ENCODE data around the gene CTIF. TPM values are rescaled to one million over a fixed set of nuclear protein-coding genes. Genes with fewer than 3 reads are reported as not detected.
A peak's percentile ranks its signal among the peaks of the same experiment; 100 is the strongest.

Gene CTIF
- total and polyA plus RNA-seq, 2 experiments from 2014 or later = 8.6 to 14.4 TPM

DNA sequence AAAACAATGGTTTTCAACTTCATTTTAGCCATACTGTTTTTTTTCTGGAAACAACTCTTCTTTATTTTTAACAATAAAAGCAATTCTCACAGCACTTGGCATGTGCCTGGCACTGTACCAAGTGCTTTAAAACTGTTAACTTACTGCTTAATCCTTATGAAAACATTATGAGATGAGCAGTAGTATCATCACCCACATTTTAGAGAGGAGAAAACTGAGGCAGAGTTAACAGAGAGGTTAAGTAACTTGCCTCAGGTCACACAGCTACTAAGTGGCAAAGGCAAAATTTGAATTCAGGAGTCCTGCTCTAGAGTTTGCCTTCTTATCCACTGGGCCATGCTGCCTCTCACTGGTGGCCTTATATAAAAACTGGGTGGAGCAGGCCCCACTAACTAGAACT lies 23.2 kb downstream of the CTIF start:
- Mint-ChIP-seq H3K27me3 (ENCODE audit: insufficient read depth, low read depth, poor library complexity) (no peaks in the 10 kb centered on the region), H3K27ac (no peak overlapping the region), H3K4me3 (no peak overlapping the region), H3K9me3 (no peaks in the 10 kb centered on the region), H3K4me1 (peaks cover 29% of the 10 kb centered on the region), H3K36me3 (ENCODE audit: low read depth) (no peaks in the 10 kb centered on the region)
- H3K27ac ChIP-seq (ENCODE audit: low read depth) = no peak overlapping the region
- H3K36me3 ChIP-seq (ENCODE audit: insufficient read depth) = no peaks in the 10 kb centered on the region
- DNase-seq (ENCODE audit: low spot score) = no peak
- no peaks in the 10 kb centered on the region for H3K9me2 ChIP-seq (ENCODE audit: insufficient read depth)
- H4K20me1 ChIP-seq (replicated peaks; ENCODE audit: insufficient read depth) = peaks cover 19% of the 10 kb centered on the region
- H3K4me2 ChIP-seq = no peak overlapping the region
- no peak for ATAC-seq
- no peaks in the 10 kb centered on the region for H3F3A ChIP-seq (replicated peaks; ENCODE audit: low read depth)
- H3K4me3 ChIP-seq = no peak overlapping the region
- no peaks in the 10 kb centered on the region for H3K27me3 ChIP-seq (ENCODE audit: insufficient read depth)
- TF ChIP-seq JUNB (IDR thresholded peaks at IDR 0.05; ENCODE audit: unreplicated experiment) = no peak
- TF ChIP-seq, protein P1, sequence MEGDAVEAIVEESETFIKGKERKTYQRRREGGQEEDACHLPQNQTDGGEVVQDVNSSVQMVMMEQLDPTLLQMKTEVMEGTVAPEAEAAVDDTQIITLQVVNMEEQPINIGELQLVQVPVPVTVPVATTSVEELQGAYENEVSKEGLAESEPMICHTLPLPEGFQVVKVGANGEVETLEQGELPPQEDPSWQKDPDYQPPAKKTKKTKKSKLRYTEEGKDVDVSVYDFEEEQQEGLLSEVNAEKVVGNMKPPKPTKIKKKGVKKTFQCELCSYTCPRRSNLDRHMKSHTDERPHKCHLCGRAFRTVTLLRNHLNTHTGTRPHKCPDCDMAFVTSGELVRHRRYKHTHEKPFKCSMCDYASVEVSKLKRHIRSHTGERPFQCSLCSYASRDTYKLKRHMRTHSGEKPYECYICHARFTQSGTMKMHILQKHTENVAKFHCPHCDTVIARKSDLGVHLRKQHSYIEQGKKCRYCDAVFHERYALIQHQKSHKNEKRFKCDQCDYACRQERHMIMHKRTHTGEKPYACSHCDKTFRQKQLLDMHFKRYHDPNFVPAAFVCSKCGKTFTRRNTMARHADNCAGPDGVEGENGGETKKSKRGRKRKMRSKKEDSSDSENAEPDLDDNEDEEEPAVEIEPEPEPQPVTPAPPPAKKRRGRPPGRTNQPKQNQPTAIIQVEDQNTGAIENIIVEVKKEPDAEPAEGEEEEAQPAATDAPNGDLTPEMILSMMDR (conservative IDR thresholded peaks at IDR 0.05; ENCODE audit: low read depth in 2 of 2) = peak in 1 of 2 experiments; percentile 11; a peak in 1 of 4 replicates
- TF ChIP-seq, protein P2, sequence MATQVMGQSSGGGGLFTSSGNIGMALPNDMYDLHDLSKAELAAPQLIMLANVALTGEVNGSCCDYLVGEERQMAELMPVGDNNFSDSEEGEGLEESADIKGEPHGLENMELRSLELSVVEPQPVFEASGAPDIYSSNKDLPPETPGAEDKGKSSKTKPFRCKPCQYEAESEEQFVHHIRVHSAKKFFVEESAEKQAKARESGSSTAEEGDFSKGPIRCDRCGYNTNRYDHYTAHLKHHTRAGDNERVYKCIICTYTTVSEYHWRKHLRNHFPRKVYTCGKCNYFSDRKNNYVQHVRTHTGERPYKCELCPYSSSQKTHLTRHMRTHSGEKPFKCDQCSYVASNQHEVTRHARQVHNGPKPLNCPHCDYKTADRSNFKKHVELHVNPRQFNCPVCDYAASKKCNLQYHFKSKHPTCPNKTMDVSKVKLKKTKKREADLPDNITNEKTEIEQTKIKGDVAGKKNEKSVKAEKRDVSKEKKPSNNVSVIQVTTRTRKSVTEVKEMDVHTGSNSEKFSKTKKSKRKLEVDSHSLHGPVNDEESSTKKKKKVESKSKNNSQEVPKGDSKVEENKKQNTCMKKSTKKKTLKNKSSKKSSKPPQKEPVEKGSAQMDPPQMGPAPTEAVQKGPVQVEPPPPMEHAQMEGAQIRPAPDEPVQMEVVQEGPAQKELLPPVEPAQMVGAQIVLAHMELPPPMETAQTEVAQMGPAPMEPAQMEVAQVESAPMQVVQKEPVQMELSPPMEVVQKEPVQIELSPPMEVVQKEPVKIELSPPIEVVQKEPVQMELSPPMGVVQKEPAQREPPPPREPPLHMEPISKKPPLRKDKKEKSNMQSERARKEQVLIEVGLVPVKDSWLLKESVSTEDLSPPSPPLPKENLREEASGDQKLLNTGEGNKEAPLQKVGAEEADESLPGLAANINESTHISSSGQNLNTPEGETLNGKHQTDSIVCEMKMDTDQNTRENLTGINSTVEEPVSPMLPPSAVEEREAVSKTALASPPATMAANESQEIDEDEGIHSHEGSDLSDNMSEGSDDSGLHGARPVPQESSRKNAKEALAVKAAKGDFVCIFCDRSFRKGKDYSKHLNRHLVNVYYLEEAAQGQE (IDR thresholded peaks at IDR 0.05; ENCODE audit: unreplicated experiment) = no peak
- no peak for TF ChIP-seq POLR2AphosphoS5 (IDR thresholded peaks at IDR 0.05; ENCODE audit: low read depth)
- TF ChIP-seq STAT1 (IDR thresholded peaks at IDR 0.05; ENCODE audit: unreplicated experiment) = no peak
- TF ChIP-seq, protein P3, sequence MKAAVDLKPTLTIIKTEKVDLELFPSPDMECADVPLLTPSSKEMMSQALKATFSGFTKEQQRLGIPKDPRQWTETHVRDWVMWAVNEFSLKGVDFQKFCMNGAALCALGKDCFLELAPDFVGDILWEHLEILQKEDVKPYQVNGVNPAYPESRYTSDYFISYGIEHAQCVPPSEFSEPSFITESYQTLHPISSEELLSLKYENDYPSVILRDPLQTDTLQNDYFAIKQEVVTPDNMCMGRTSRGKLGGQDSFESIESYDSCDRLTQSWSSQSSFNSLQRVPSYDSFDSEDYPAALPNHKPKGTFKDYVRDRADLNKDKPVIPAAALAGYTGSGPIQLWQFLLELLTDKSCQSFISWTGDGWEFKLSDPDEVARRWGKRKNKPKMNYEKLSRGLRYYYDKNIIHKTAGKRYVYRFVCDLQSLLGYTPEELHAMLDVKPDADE (IDR thresholded peaks at IDR 0.05) = no peak
- peaks cover 39% of the 10 kb centered on the region for H3K79me2 ChIP-seq (replicated peaks; ENCODE audit: insufficient read depth)
- H3K4me1 ChIP-seq (ENCODE audit: insufficient read depth) = peaks cover 5% of the 10 kb centered on the region
- no peak overlapping the region for H2AFZ ChIP-seq

DNA sequence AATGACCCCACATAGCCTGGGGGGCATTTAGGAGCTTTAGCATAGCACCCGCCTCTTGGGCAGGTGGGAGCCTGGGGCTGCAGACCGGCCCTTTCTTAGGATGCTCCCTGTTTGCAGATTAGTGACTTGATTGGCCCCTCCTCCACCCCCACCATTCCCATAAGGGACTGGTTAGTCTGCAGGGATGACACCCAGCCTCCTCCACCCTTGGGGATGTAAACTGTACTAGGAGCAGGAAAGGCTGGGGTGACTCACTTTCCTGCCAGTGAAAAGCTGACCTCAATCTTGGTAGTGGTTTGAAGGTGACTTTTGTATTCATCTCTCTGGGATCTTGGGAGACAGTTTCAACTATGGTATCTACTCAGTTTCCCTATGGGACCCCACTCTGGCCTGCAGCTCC lies 24.2 kb downstream of the CTIF start:
- DNase-seq (ENCODE audit: low spot score) = no peak
- TF ChIP-seq, protein P4, sequence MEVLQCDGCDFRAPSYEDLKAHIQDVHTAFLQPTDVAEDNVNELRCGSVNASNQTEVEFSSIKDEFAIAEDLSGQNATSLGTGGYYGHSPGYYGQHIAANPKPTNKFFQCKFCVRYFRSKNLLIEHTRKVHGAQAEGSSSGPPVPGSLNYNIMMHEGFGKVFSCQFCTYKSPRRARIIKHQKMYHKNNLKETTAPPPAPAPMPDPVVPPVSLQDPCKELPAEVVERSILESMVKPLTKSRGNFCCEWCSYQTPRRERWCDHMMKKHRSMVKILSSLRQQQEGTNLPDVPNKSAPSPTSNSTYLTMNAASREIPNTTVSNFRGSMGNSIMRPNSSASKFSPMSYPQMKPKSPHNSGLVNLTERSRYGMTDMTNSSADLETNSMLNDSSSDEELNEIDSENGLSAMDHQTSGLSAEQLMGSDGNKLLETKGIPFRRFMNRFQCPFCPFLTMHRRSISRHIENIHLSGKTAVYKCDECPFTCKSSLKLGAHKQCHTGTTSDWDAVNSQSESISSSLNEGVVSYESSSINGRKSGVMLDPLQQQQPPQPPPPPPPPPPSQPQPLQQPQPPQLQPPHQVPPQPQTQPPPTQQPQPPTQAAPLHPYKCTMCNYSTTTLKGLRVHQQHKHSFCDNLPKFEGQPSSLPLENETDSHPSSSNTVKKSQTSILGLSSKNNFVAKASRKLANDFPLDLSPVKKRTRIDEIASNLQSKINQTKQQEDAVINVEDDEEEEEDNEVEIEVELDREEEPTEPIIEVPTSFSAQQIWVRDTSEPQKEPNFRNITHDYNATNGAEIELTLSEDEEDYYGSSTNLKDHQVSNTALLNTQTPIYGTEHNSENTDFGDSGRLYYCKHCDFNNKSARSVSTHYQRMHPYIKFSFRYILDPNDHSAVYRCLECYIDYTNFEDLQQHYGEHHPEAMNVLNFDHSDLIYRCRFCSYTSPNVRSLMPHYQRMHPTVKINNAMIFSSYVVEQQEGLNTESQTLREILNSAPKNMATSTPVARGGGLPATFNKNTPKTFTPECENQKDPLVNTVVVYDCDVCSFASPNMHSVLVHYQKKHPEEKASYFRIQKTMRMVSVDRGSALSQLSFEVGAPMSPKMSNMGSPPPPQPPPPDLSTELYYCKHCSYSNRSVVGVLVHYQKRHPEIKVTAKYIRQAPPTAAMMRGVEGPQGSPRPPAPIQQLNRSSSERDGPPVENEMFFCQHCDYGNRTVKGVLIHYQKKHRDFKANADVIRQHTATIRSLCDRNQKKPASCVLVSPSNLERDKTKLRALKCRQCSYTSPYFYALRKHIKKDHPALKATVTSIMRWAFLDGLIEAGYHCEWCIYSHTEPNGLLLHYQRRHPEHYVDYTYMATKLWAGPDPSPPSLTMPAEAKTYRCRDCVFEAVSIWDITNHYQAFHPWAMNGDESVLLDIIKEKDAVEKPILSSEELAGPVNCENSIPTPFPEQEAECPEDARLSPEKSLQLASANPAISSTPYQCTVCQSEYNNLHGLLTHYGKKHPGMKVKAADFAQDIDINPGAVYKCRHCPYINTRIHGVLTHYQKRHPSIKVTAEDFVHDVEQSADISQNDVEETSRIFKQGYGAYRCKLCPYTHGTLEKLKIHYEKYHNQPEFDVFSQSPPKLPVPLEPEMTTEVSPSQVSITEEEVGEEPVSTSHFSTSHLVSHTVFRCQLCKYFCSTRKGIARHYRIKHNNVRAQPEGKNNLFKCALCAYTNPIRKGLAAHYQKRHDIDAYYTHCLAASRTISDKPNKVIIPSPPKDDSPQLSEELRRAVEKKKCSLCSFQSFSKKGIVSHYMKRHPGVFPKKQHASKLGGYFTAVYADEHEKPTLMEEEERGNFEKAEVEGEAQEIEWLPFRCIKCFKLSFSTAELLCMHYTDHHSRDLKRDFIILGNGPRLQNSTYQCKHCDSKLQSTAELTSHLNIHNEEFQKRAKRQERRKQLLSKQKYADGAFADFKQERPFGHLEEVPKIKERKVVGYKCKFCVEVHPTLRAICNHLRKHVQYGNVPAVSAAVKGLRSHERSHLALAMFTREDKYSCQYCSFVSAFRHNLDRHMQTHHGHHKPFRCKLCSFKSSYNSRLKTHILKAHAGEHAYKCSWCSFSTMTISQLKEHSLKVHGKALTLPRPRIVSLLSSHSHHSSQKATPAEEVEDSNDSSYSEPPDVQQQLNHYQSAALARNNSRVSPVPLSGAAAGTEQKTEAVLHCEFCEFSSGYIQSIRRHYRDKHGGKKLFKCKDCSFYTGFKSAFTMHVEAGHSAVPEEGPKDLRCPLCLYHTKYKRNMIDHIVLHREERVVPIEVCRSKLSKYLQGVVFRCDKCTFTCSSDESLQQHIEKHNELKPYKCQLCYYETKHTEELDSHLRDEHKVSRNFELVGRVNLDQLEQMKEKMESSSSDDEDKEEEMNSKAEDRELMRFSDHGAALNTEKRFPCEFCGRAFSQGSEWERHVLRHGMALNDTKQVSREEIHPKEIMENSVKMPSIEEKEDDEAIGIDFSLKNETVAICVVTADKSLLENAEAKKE (CRISPR knock-in tag; IDR thresholded peaks at IDR 0.05) = no peak
- TF ChIP-seq ZNF331 (CRISPR knock-in tag; IDR thresholded peaks at IDR 0.05; ENCODE audit: low read depth) = no peak
- TF ChIP-seq STAT1 (IDR thresholded peaks at IDR 0.05; ENCODE audit: unreplicated experiment) = no peak

More for the DNA sequence above, 24.2 kb downstream of the CTIF start:
- Mint-ChIP-seq H3K36me3 (ENCODE audit: low read depth) (peaks cover 4% of the 10 kb centered on the region), H3K27me3 (ENCODE audit: insufficient read depth, low read depth, poor library complexity) (peaks cover 3% of the 10 kb centered on the region), H3K4me3 (no peak overlapping the region), H3K9me3 (peaks cover 2% of the 10 kb centered on the region; the same call in 2 of the 3 replicates), H3K27ac (no peak overlapping the region), H3K4me1 (peaks cover 29% of the 10 kb centered on the region)
- no peak overlapping the region for H3K27ac ChIP-seq (ENCODE audit: low read depth)
- peak; percentile 59 for ATAC-seq
- no peaks in the 10 kb centered on the region for H3F3A ChIP-seq (replicated peaks; ENCODE audit: low read depth)
- H3K9me2 ChIP-seq (ENCODE audit: insufficient read depth) = no peaks in the 10 kb centered on the region
- H3K27me3 ChIP-seq (ENCODE audit: insufficient read depth) = no peaks in the 10 kb centered on the region
- H4K20me1 ChIP-seq (replicated peaks; ENCODE audit: insufficient read depth) = peaks cover 19% of the 10 kb centered on the region; the same call in 1 of the 2 replicates
- H2AFZ ChIP-seq = no peak overlapping the region
- H3K4me1 ChIP-seq (ENCODE audit: insufficient read depth) = peaks cover 5% of the 10 kb centered on the region
- H3K79me2 ChIP-seq (replicated peaks; ENCODE audit: insufficient read depth) = peaks cover 36% of the 10 kb centered on the region
- H3K4me2 ChIP-seq = no peak overlapping the region
- no peaks in the 10 kb centered on the region for H3K36me3 ChIP-seq (ENCODE audit: insufficient read depth)
- H3K4me3 ChIP-seq = no peak overlapping the region
